GM19099 (cell line): Measurements from ENCODE around the gene ISL1.

Experiments
- POLR2A ChIP-seq: IDR thresholded peaks from 3 replicates; pipeline ENCODE4 v1.6.1; 2011; ENCODE audit warnings: low read depth; ENCODE audit not compliant: insufficient read length; ENCODE audit errors: extremely low read depth

Gene ISL1

DNA sequence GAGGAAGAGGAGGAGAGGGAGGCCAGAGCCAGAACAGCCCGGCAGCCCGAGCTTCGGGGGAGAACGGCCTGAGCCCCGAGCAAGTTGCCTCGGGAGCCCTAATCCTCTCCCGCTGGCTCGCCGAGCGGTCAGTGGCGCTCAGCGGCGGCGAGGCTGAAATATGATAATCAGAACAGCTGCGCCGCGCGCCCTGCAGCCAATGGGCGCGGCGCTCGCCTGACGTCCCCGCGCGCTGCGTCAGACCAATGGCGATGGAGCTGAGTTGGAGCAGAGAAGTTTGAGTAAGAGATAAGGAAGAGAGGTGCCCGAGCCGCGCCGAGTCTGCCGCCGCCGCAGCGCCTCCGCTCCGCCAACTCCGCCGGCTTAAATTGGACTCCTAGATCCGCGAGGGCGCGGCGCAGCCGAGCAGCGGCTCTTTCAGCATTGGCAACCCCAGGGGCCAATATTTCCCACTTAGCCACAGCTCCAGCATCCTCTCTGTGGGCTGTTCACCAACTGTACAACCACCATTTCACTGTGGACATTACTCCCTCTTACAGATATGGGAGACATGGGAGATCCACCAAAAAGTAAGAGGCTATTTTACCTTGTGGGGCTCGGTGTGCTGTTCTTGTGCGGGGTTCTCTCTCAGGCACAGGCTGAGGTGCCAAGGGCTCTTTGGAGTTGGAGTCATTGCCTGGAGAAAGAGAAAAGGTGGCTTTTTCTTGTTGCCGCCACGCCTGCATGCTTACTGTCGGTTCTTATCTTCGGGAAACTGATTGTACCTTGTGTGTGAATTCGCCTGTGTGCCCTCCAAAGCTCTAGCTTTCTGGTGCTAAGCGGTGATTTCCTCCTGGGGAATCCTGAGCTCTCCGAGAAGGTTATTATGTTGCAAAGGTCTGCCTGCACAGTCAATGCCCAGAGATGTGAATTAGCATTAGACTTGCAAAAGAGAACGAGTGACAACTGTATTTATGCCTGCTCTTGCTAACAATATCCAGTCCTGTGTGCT, at the start of gene ISL1:
Gene ISL1 (plus strand): TSS at position 318 of the 991 bp plus-strand sequence. CDS start 224 bp downstream, at position 542.
- TF ChIP-seq POLR2A = no peak

DNA sequence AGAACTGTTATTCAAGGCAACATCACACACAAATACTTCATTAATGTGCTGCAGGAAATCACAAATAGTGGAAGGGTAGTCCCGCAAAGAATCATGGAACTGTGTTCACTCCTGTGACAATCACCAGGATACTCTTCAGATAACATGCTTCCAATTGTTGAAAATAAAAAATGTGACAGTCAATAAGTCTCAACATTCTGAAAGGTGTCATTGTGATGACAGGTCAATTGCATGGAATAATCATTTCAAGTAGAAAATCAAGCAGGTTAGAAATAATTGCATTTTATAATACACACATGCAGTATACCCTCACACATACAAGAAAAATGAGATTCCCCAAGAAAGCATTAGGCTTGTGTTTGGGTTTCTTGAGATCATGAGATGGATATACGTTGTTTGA, 46.4 kb upstream of the ISL1 start:
- no peak for TF ChIP-seq POLR2A

DNA sequence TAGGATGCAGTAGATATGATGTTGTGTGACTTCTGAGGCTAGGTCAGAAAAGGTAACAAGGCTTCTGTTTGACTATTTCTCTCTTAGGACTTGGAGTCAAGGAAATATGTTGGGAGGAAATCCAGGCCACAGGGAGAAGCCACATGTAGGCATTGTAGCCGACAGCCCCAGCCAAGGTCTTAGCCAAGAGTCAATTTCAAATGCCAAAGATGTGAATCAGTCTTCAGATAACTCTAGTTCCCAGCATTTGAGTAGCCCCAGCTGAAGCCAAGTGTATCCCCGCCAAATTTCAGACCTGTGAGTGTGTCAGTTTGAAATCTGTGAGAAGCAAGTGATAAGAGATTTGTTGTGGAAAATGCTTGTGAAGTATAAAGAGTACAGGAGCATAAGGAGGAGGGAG, 38.1 kb upstream of the ISL1 start:
- TF ChIP-seq POLR2A = no peak

DNA sequence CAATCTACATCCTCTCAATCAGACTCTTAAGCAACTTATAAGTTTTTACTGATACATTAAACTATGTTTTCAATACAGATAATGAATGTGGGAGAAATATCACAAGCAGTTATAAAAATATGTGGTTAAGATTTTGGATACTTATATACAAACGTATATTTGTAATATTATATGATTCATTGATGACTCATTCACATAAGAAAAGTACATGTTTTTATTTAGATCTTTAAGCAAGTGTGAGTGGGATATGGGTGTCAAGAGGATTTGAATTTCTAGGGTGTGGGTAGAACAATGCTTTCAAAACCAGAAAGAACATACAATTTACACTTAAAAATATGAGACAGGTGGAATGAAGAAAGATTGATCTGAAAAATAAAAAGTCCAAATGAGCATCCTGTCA, 36.1 kb upstream of the ISL1 start:
- TF ChIP-seq POLR2A = no peak

DNA sequence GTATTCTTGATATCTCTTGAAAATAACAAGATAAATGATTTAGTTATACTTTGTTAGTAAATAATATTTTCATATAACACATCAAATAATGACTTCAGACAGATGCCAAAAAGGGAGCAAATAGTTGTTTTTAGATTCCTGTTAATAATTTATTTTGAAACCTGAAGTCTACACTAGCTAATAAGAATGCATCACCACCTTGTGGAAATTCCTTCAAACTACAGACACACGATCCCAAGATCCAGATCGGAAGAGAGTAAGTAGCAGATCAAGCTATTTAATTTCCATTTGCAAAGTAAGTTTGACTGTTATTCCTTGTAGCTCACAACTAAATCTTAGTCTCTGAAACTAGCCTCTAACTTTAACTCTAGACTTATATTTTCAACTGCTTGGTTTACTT, 35.5 kb upstream of the ISL1 start:
- no peak for TF ChIP-seq POLR2A

DNA sequence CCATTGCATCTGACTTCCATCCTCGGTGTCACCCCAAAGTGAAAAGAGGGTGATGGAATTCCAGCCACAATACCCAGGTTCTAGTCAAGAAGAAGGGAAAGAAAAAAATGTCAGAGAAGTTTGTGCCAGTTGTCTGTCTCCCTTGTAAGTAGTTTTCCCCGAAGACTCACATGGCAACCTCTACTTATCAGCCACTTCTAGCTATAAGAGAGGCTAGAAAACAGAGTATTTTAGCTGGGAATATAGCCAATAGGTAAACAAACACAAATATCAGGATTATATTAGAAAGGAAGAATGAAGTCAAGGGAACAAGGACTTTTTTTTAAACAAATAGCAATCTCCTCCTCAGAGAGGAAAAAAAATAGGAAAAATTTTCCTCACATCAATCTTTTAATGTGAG, 12.2 kb upstream of the ISL1 start:
- TF ChIP-seq POLR2A = no peak

DNA sequence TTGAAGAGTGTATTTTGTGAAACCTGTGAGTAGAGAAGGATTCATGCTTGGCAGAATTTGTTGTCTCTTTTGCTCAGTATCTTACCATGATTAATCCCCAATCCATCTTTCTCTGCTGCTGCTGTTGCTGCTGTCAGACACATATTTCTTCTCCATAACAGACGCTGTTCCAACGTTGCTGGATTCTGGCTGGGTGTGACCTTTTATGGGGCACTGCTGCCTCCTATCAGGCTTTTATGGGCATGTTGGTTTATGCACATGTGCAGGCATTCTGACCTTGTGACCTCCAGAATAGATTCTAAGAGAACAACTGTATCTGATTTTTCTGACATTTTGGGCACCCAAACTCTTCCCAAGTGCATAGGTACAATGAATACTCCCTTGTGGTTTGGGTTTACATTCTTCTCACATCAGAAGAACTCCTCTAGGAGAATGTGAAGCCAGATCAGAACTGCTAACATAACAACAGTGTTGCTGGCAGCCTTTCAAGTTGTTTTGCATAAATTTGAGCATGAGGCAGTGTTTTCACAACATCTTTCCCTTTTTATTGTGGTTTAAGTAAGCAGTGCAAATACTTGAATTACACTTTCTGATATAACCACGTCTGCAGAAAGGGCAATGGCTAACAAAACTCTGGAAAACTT, 9.2 kb upstream of the ISL1 start:
- no peak for TF ChIP-seq POLR2A

DNA sequence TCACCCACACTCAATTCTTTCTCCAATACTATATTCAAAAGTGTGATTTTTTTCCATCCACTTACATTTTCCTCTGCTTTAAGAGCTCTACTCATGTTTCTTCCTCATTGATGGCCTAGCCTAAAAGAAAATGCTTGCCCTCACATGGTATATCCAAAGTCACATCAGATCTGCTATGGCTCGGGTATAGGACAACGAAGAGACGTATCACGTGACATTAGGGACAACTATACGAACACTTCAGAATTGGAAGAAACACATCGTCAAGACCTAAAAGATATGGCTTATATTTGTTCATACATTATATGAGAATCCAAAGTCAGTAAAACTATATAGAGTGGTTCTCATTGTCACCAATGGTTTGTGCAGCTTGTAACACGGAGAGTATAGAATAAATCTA, 8.2 kb upstream of the ISL1 start:
- no peak for TF ChIP-seq POLR2A

DNA sequence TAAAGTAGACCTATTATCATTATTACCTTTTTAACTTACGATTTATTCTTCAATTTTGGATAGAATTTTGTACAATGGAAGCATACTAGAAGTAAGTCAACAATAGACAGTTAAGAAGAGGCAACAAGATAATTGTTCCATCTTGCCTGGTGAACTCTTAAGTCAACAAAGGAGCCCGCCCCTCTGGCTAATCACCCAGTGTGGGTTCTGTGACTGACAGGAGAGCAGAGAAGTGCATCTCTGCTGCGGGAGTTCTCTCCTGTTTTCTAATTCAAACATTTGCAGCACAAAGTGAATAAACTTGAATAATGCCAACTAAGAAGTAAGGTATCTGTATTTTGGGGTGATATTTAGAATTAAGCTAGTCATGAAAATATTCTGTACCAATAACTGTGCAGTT, 6.7 kb upstream of the ISL1 start:
- no peak for TF ChIP-seq POLR2A

DNA sequence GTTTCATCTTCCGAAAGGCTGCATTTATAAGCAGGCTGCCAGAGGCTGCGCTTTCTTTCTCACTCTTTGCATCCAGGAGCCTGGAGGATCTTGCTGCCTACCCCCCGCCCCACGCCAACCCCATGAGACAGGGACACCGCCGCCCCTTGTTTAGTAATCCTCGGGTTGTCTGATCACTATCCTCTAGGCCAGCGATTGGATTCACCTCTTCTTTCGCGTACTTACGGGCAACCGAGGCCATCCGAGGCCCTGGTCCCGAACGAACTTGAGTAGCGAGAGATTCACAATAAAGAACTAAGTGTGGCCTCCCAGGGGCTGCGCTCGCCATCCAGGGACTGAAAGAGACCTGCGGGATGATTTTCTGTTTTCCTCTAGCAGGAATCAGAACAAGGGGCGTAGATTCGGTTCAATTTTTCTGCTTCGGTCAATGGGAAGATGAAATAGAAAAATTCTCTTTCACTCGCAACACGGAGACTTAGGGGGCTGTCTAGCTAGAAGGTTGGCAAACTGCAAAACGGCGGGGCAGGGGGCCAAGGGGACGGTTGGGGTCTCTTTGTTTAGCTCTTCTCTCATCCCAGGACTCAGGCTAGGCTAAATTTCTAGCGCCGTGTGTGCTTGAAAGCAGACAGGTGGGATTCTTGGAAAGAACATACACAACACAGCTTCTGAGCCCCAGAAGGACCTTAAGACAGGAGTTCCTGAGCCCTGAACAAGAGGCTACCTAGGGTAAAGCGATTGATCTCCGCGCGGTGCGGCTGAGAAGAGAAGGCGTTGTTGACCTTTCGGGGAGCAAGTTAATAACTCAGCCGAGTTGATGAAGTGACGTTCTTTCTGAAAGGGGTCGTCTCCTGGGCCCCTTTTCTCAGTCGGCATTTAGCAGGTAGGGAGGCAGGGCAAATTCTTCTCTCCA, 5.8 kb upstream of the ISL1 start:
- TF ChIP-seq POLR2A = no peak

DNA sequence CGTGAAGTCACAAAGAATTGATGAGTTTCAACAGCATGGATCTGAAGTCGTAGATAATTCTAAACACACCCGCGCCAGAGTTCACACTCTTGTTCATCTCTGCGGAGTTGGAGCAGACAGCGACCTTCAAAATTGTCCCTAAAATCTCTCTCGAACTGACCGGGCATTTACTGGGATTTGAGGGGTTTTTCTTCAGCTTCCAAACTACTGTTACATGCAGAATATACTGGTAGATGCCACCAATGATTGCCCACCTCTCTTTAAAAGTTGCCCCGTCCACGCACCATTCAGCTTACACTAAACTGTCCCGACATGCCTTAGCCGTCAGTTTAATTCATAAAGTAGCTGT, 5.2 kb upstream of the ISL1 start:
- TF ChIP-seq POLR2A = no peak

DNA sequence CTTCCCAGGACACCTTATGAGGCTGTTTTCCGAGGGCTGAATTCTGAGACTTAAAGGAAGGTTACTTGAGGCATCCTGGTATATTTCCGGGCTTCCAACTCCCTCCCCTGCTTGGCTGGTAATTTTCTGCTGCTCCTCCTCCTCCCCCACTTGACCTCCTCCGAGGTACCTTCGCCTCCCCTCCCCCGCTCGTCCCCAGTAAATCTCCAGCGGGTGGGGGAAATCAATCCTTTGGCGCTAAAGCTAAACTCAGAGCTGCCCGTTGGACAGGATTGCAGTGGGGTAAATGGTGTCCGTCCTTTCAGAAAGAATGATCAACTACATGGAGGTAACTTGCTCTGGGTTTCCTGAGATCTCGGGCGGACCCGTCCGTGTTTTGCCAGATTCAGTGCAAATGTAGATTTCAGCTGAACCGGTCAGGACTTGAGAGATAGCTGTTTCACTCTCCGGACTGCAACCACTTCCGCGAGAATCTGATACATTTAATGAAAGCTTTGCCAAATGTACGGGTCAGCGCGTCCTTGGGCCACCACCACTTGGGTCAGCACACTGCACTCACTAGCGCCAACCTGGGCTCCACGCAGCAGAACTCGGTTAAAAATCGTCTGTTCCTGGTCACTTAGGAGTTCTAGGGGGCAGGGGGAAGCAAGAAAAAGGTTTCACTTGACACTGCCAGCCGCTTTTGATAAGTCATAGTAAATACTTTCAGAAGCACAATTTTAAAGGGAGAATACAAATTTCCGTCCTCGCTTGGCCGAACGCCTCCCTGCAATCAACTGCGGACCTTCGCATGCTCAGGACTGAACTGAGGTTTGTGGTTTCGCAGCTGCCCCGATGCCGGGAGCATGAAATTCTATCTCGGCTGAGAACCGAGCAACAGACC, 4.6 kb upstream of the ISL1 start:
- TF ChIP-seq POLR2A = no peak

DNA sequence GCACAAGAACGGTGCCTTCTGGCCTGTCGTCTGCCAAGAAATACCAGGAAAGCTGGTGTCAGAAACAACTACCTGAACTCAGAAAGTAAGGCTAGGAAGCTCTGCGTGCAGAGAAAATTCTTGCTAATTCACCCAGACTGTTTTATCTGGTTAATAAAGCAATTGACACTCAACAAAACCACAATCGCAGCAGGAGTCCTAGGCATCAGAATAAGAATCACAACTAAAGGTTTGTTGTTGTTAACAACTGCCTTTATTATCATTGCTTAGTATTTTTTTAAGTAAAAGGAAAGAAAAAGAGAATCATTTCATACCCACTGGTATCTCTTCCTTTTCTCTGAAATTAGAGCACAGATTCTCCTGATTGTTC, 3.9 kb upstream of the ISL1 start:
- TF ChIP-seq POLR2A = no peak

DNA sequence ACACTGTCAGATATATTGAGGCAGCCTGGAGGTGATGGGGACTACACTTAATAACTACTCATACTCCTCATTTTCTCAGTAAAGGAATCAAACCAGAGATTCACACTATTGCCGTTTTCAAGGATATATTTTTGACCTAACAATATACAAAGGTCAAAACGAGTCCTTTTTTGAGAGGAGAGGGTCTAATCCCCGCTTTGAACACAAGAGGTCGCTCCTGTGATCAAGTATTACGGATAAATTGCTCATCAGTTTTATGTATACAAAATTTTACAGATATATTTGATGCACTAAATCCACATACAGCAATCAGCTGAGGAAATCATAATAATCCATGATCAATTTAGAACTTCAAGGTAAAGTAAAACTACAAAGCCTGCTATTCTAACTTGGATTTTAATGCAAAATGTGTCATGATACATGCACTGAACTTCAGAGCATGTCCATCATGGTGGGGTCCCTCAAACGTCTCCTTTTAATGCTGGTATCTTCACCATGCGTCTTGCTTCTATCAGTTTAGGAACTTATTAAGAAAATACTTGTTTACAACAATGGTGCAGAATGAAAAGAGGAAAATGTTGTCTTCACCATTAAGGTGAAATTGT, 2.5 kb upstream of the ISL1 start:
- TF ChIP-seq POLR2A = no peak

DNA sequence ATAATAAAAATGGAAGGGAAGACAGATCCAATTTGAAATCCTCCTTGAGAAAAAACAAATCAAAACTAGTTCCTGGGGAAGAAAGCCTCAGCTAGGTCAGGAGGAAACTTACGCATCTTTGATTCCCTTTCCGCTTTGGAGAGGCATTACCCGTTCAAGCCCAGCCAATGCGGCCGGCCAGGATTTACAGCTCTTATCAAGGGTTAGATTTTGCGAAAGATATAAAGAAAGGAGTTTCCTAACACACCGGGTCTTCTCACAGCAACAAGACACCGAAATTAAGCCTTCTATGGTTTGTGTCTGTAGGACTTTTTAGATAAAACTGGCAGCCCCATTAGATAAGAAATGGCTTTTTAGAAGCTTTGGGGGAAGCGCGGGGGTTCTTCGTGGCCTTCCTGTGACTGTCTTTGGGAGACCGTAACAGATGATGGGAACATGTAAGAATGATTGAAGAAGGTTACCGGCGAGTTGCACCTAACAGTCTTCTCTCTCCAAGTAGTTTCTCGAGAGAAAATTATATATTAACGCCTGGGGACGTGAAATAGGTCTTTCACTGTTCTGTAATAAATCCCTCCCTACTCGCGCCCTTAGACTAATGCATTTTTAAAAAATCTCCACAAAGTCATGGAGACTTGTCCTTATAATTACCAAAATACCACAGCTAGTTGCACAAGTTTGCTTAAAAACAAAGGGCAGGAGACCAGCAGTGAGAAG, 1.3 kb upstream of the ISL1 start:
- no peak for TF ChIP-seq POLR2A
